ENCODE data around the gene ALLC.

ALLC gene

GRCh38 chr2:3742743-3743508 lies 84.9 kb downstream of the ALLC start:
- ChIA-PET POLR2A (ENCODE audit: low non-redundant PET) (no interaction called here), CTCF (interaction anchor here (0.6 kb wide), 1 partner anchor 406 kb away, joined by 4 read pairs; no protein-coding TSS in a partner anchor)
- H3K27ac ChIP-seq, result no peak overlapping the region
- no peak for DNase-seq (ENCODE audit: low spot score)
- TF ChIP-seq CTCF (conservative IDR thresholded peaks at IDR 0.05; ENCODE audit: low read depth), result no peak

GRCh38 chr2:3743951-3744555 lies 86.1 kb downstream of the ALLC start:
- DNase-seq (ENCODE audit: low spot score), result no peak
- no peak for TF ChIP-seq CTCF (conservative IDR thresholded peaks at IDR 0.05; ENCODE audit: low read depth)
- POLR2A ChIA-PET (ENCODE audit: low non-redundant PET), result no interaction called here
- no peak overlapping the region for H3K27ac ChIP-seq
- CTCF ChIA-PET, result no interaction called here

GRCh38 chr2:3745920-3746319 lies 87.9 kb downstream of the ALLC start:
- TF ChIP-seq CTCF (conservative IDR thresholded peaks at IDR 0.05; ENCODE audit: low read depth), result no peak
- CTCF ChIA-PET, result interaction anchor here (0.6 kb wide), 1 partner anchor 1930 kb away, joined by 3 read pairs; no protein-coding TSS in a partner anchor
- no peak for DNase-seq (ENCODE audit: low spot score)

GRCh38 chr2:3747032-3747654 lies 89.1 kb downstream of the ALLC start:
- TF ChIP-seq CTCF (conservative IDR thresholded peaks at IDR 0.05; ENCODE audit: low read depth), result no peak
- ChIA-PET CTCF (interaction anchor here (0.5 kb wide), 1 partner anchor 877 kb away, joined by 4 read pairs; no protein-coding TSS in a partner anchor), POLR2A (ENCODE audit: low non-redundant PET) (interaction anchor here (0.6 kb wide), 1 partner anchor 61 kb away, joined by 3 read pairs; no protein-coding TSS in a partner anchor)
- H3K27ac ChIP-seq, result no peak overlapping the region
- DNase-seq (ENCODE audit: low spot score), result no peak

More at GRCh38 chr2:3745920-3746319, 87.9 kb downstream of the ALLC start:
- H3K27ac ChIP-seq, result no peak overlapping the region
- POLR2A ChIA-PET (ENCODE audit: low non-redundant PET), result no interaction called here

GRCh38 chr2:3747826-3748225 lies 89.8 kb downstream of the ALLC start:
- POLR2A ChIA-PET (ENCODE audit: low non-redundant PET), result interaction anchor here (0.6 kb wide), 1 partner anchor 60 kb away, joined by 3 read pairs; no protein-coding TSS in a partner anchor
- CTCF ChIA-PET, result no interaction called here
- no peak for DNase-seq (ENCODE audit: low spot score)
- H3K27ac ChIP-seq, result no peak overlapping the region
- TF ChIP-seq CTCF (conservative IDR thresholded peaks at IDR 0.05; ENCODE audit: low read depth), result no peak

GRCh38 chr2:3749201-3749600 lies 91.2 kb downstream of the ALLC start:
- DNase-seq (ENCODE audit: low spot score), result no peak
- POLR2A ChIA-PET (ENCODE audit: low non-redundant PET), result no interaction called here
- no peak overlapping the region for H3K27ac ChIP-seq
- TF ChIP-seq CTCF (conservative IDR thresholded peaks at IDR 0.05; ENCODE audit: low read depth), result no peak
- CTCF ChIA-PET, result interaction anchor here (0.8 kb wide), 1 partner anchor 21 kb away, joined by 4 read pairs; no protein-coding TSS in a partner anchor
